ENCODE results near the gene RPL41.

The RPL41 gene

DNA sequence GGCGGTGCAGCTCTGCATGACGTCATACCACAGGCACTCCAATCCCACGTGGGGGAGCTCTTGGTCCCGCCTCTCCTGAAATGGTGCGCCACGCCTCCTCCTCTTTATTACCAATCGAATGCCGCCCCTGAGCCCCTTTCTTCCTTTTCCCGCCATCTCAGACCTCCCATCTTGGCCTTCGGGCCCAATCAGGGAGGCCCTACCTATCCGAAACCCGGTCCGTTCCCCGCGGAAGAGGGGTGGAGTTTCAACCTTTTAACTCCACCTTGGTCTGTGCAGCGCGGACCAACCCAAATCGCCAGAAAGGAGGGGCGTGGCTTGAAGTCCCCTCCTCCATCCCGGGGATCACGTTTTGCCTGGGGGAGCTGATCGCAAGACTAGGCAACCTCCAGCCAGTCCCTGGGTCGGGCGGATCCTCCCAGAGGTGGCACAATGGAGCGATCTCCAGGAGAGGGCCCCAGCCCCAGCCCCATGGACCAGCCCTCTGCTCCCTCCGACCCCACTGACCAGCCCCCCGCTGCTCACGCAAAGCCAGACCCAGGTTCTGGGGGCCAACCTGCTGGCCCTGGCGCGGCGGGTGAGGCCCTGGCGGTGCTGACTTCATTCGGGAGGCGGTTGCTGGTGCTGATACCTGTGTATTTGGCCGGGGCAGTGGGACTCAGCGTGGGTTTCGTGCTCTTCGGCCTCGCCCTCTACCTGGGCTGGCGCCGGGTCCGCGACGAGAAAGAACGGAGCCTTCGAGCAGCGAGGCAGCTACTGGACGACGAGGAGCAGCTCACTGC lies 11.6 kb downstream of the RPL41 start, which contains the start of gene ESYT1:
ESYT1 (plus strand) TSS at position 380 of the 782 bp plus-strand sequence; CDS start at position 433, 53 bp downstream.
- DNase-seq (ENCODE audit: low read depth) = peak; percentile 100

DNA sequence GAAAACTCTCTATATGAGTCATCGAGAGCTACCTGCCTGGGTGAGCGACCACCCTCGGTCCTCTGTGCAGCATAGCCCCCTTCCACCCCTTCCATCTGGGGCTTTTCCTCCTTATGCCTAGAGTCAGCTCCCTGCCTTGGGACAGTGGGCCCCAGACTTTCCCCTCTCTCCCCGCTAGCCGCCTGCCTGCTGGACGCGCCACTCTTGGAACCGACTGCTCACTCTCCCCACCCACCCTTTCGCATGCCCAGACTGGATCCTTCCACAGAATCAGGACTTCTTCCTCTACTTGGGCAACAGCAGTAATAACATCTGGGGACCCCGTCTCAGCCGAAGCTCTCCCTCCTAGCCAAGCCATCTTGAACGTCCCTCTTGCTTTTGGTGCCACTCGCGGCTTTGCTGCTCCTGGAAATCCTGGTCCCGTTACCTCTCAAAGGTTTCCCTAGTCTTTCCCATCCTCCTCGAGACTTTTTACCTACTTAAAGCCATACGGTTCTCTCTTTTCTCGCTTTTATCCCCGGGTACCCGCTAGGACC lies 12.3 kb downstream of the RPL41 start:
- DNase-seq (ENCODE audit: low read depth) = no peak

DNA sequence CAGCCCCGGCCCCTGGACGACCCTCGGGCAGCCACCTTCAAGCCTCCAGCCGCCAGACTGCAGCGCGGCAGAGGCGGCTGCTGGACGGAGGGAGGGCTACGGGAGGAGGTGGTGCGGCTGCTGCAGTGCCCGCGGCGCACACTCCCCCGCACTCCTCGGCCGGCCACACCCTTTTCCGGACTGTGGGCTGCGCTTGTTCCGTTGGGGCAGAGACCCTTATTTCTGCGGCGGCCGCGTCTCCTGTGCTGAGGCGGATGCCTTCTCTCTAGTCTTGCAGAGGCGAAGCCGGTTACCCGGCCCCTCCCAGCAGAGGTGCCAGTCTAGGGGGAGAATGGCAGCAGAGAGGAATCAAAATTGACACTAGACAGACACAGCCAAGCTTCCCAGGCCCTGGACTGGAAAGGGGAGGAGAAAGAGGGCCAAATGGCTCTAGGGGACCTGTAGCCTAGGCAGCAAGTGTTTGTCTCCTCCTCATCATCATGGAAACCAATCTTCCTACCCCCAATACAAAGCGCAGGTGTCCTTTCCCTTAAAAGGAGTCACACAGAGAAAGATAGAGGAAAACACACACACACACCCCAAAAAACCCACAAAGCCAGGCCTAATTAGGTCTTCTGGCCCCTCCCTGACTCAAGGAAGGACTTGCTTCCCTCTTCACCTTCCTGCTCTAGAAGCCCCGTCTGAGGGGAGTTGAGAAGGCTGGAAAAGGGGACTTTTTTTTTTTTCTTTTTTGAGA lies 12.9 kb downstream of the RPL41 start:
- DNase-seq (ENCODE audit: low read depth) = no peak

DNA sequence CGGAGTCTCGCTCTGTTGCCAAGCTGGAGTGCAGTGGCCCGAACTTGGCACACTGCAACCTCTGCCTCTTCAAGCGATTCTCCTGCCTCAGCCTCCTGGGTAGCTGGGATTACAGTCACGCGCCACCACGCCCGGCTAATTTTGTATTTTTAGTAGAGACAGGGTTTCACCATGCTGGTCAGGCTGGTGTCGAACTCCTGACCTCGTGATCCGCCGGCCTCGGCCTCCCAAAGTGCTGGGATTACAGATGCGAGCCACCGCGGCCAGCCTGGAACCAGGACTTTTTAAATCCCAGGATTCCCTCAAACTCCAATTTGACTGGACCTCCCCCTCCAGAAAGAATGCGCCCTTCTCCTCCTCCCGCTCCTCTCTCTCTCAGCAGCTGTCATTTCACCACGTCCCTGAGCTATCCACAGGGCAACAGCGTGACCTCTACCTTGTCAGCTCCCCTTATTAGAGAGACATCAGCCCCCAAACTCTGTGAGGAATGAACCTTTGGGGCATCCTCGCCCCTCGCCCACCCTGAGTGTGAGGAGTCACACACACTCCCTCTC lies 13.6 kb downstream of the RPL41 start:
- no peak for DNase-seq (ENCODE audit: low read depth)

DNA sequence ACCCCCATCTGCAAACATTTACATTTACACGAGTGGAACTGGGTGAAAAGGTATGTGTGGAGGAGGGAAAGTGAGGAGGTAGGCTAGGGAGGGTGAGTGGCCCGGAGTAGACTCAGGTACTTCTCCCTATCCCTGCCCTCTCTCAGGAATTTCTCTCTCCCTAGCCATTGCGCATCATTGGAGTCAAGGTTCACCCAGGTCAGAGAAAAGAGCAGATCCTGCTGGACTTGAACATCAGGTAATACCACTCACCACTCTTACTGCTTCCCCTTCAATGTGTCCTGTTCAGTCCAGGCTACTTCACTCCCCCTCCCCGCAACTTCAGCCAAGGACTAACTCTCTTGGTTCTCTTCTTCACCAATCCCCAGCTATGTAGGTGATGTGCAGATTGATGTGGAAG lies 14.4 kb downstream of the RPL41 start:
- no peak for DNase-seq (ENCODE audit: low read depth)

DNA sequence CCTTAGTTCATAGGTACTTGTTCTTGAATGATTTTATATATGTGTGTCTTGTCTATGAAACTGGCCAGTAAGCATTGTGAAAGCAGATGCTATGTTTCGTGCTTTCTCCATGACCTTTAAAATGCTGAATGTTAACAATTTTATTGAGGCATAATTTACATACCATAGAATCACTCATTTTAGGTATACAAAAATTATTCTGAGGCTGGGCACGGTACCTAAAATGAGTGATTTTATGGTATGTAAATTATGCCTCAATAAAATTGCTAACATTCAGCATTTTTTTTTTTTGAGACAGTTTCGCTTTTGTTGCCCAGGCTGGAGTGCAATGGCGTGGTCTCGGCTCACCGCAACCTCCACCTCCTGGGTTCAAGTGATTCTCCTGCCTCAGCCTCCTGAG lies 18.5 kb downstream of the RPL41 start:
- DNase-seq (ENCODE audit: low read depth) = no peak

DNA sequence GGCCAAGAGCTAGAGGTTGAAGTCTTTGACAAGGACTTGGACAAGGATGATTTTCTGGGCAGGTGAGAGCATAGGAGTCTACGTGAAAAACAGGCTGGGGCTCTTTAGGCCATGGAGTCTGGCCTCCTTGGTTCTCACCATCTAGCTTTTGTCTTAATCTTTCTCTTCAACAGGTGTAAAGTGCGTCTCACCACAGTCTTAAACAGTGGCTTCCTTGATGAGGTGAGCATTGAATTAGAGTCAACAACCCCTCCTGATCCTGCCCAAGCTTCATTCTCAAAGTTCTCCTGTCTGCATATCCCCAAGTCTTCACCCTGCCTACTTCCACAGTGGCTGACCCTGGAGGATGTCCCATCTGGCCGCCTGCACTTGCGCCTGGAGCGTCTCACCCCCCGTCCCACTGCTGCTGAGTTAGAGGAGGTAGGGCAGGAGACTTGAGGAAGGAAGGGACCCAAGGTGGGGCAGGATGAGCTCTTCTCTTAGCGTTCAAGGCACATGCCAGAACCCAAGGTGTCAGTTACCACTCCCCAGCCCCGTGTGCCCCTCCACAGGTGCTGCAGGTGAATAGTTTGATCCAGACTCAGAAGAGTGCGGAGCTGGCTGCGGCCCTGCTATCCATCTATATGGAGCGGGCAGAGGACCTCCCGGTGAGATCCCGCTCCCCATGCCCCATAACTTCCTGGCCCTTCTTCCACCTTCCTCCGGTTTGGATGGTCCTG lies 21.6 kb downstream of the RPL41 start:
- no peak for DNase-seq (ENCODE audit: low read depth)

DNA sequence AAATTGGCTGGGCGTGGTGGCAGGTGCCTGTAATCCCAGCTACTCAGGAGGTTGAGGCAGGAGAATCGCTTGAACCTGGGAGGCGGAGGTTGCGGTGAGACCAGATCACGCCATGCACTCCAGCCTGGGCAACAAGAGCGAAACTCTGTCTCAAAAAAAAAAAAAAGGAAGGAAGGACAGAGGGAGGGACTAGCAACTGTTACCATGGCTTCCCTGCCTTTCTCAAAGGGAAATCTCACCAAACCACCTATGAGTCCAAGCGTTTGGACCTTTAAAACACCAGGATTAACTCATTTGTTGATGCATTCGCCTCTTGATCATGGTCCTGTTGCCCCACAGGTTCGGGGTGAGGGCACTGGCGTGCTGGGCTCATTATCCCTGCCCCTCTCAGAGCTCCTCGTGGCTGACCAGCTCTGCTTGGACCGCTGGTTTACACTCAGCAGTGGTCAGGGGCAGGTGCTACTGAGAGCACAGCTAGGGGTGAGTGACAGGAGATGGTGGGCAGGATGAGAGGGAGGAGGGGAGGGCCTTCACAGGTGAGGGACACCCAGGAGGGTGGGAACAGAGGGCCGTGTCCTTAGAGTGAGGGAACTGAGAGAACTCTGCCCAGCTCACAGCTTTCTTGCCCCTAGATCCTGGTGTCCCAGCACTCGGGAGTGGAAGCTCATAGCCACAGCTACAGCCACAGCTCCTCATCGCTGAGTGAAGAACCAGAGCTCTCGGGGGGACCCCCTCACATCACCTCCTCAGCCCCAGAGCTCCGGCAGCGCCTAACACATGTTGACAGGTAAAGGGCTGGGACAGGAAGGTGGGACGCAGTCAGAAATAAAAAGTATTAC lies 25.7 kb downstream of the RPL41 start:
- no peak for DNase-seq (ENCODE audit: low read depth)

DNA sequence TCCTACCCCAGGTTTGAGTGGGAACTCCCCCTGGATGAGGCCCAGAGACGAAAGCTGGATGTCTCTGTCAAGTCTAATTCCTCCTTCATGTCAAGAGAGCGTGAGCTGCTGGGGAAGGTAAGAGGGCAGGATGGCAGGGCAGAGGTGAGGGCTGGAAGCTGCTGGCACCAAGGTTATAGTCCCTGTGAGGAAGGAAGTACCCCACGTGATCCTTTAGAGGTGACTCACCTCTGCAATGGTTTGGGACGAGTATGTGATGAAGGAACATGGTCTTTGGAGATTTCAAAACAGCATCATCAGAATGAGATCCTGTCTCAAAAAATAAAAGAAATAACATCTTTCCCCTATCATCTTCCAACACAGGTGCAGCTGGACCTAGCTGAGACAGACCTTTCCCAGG lies 26.8 kb downstream of the RPL41 start:
- no peak for DNase-seq (ENCODE audit: low read depth)

DNA sequence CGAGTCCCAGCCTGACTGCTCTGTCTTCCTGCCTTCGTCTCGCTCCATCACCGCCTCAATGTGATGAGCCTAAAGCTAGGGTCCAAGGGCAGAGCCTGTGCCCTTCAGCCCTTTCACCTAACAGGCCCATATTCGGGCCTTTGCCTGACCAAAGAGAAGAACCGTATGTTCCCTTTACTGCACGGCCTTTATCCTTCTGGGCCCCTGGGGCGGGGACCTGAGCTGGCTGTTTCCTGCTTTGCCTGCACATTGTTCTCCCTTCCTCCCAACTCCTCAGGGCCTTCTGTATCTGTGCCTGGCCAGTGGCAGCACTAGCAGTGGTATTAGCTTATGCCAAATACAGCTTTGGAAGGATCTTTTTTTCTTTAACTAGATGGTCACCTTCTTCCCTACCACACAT lies 27.4 kb downstream of the RPL41 start:
- no peak for DNase-seq (ENCODE audit: low read depth)

DNA sequence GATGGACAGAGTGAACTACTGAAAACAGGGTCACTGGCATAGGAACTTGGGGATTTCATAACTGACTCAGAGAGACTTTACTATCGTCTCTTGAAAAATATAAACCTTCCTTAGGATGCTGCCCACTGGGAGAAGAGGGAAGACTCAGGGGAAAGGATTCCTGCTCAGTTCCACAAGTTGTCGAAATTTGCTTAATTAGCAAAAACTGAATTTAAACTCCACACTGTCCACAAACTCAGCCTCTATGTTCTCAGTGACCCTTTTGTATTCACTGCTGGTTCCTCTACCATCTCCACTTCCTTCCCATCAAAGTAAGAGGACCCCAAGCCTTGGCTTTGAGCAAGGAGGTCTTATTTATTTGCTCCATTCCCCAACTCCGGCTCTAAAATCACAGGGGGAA lies 28.8 kb downstream of the RPL41 start:
- no peak for DNase-seq (ENCODE audit: low read depth)

DNA sequence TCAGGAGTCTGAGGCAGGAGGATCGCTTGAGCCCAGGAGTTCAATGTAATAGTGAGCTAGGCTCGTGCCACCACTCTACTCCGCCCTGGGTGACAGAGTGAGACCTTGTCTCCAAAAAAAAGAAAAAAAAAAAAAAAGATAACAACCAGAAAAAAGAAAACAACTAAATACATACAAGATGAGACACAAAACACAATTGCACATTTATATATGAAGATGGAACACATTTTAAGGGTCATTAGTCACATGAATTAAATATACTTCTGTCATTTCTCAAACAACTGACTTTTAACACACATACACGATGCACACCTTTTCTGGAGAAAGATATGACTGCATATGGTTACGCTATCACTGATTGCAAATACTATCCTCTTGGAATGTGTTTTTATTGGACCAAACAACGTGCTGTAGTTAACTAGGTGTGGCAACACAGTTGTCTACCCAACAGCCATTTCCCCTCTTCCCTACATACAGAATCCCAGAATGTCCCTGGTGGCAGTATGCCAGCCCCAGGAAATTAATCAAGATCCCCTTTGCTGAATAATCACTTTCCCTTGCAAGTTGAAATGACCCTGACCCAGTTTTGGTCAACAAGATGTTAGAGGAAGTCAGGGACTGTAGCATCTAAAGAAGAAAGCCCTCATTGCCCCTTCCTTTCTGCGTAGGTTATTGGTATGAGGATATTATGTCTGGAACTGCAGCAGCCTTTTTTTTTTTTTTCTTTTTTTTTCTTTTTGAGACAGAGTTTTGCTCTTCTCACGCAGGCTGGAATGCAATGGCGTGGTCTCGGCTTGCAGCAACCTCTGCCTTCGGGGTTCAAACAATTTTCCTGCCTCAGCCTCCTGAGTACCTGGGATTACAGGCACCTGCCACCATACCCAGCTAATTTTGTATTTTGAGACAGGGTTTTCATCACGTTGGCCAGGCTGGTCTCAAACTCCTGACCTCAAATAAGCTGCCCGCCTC lies 30.3 kb downstream of the RPL41 start:
- DNase-seq (ENCODE audit: low read depth) = no peak

DNA sequence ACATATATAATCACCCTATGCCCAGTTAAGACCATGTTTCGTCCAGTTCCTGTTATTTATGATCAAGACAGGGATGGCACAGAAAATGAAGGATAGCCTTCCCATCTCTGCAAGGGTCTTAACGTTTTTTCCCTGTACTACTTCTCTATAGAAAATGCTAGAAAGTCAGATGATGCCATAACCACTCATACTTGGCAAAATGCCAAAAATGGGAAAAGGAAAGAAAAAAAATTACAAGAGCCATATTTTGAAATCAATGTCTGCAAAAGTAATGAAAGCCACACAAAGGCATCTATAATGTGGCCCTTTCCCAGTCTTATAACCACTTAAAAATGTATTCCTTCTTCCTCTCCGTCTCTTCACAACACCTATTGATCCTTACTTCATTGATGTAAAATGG lies 34.1 kb downstream of the RPL41 start:
- no peak for DNase-seq (ENCODE audit: low read depth)

DNA sequence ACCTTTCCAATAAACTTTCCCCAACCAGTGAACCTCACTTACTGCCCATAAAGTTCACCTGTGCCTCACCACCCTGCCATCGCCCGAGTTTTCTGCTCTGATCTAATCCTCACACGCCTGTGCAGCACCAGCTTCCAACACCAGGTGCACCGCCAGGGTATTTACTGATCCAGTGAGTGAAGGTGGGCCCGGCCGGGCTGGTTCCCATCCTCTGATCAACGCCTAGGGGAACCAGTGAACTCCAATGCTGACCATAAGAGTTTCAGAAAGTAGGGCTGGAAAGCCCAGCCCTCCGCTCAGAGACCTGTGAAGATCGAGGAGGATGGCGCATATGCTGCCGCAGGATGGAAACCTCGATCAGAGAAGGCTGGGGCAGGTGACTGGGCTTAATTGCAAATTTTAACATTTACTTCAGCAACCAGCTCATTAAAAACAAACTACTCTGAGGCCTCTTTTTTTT lies 35.3 kb downstream of the RPL41 start:
- DNase-seq (ENCODE audit: low read depth) = no peak

DNA sequence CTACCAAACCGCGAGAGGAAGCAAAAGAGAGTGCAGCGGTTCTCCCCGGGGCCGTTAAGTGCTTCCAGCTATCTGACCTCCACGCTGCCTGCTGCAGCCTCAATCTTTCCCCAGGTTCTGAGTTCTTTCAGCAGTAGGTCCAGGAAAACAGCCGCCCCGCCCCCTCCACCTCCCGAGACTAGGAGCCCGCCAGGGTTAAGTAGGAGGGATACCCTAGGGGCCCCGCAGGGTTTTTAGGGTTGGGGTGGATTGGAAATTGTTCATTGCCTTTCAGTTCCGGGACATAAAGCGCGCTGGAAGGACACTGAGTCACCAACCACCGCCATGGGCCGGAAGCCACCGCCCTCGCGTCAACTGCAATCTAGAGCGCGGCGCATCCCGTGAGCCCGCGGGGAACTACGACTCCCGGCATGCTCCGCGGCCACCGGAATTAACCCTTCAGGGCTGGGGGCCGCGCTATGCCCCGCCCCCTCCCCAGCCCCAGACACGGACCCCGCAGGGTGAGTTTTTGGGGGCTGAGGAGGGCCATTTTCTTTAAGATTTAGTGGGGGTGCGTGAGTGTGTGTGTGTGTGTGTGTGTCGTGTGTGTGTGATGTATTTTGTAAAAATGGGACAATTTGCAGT lies 35.8 kb downstream of the RPL41 start, which contains the start of gene MYL6B:
MYL6B (plus strand) TSS at position 456 of the 624 bp plus-strand sequence. CDS start 1,332 bp downstream, outside the sequence.
- peak; percentile 89 for DNase-seq (ENCODE audit: low read depth)

DNA sequence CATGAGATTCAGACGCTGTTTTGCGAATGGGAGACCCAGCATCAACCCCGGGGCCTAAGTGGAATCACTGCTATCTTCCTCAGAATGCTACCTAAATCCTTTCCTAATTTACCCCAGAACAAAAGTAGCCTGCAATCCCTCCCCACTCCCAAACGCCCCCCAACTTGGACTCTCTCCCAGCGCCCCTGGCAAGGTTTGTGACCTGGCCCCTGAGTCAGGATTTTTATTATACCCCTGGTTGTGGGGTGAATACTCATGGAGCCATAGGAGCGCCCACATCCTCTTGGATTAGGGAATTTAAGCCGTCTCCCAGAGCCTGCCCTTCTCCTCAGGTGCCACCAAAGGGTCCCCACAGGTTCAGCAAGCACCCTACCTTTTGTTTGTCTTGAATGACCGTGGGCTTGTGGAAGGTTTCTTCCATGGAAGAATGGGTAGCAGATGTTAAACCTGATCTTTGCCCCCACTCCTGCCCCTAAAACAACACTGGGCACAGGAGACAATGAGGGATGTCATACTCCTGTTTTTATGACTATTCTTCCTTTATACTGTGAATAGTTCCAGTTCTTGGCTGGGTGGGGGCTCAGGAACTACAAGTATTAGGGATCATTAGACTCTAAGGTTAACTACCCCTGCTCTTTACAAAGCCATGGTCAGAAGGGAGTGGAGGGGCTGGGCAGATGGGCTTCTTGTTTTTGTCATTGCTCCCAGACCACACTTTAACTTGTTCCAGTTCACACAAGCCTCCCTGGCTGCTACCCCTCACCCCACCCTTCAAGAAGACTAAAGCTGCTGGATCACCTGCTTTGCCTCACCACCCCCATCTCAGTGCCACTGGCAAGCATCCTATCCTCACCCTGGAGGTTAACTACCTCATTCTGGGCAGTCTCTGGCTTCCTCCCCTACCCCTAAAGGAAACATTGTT lies 36.6 kb downstream of the RPL41 start:
- DNase-seq (ENCODE audit: low read depth) = no peak

DNA sequence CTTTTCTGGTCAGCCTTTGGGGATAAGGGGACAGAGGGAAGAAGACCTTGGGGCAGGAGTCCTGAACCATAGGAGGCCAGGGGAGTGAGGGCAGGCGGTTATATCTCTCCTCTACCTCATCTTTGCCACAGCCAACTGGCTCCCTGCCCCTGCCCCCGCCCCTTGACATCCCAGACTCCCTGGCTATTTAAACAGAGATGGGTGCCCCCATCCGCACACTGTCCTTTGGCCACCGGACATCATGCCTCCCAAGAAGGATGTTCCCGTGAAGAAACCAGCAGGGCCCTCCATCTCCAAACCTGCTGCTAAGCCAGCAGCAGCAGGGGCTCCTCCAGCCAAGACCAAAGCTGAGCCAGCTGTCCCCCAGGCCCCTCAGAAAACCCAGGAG lies 37.2 kb downstream of the RPL41 start:
- no peak for DNase-seq (ENCODE audit: low read depth)

DNA sequence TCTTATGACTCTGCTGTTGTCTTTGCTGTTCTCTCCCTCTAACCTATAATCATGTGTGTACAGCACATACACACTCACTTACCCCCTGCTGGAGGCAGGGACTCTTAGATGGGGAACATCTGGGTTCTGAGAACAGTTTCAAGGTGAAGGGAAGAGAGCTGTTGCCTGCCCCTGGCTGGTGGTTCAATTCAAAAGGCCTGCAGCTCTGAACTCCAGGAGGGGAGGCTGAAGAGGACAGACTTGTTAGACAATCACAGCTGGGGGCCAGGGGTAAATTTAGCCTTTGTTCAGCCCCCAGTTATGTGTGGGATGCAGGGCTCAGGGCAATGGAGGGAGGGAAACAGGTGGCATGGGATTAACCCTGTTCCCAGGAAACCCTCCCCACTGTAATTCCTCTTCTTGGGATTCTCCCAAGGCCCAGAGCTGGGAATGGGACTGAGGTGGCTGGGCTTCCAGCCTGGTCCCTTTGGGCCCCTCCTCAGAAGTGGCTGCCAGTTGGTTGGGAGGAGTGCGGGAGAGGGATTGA lies 37.9 kb downstream of the RPL41 start:
- DNase-seq (ENCODE audit: low read depth) = no peak

Measured in stromal cell of bone marrow (primary cell).